Mucosa of rectum (tissue), 2 donors: ENCODE results near the gene PTPRG.

Experiments used
- H3K27ac ChIP-seq, 2 donors: one replicate each; pipeline ENCODE4 v1.7.0; 2013; ENCODE audit warnings: inconsistent platforms in 2 of 2, low read depth in 2 of 2, low read length in 2 of 2
- H3K27me3 ChIP-seq, 2 donors: one replicate each; pipeline ENCODE4 v1.7.0; 2013; ENCODE audit warnings: low read length in 2 of 2; ENCODE audit not compliant: control insufficient read depth in 2 of 2, insufficient read depth in 2 of 2
- H3K36me3 ChIP-seq, 2 donors: one replicate each; pipeline ENCODE4 v1.7.0; 2013; ENCODE audit warnings: low read length in 2 of 2; ENCODE audit not compliant: control insufficient read depth in 2 of 2, insufficient read depth in 2 of 2
- H3K4me1 ChIP-seq, 2 donors: one replicate each; pipeline ENCODE4 v1.7.0; 2013; ENCODE audit warnings: low read length in 2 of 2, mild to moderate bottlenecking in 1 of 2; ENCODE audit not compliant: control insufficient read depth in 2 of 2, insufficient read depth in 2 of 2
- H3K4me3 ChIP-seq, 2 donors: one replicate each; pipeline ENCODE4 v1.7.0; 2013; ENCODE audit warnings: low read length in 2 of 2
- H3K9ac ChIP-seq, 2 donors: one replicate each; pipeline ENCODE4 v1.7.0; 2013; ENCODE audit warnings: low read length in 2 of 2, low read depth in 1 of 2, mild to moderate bottlenecking in 1 of 2
- H3K9me3 ChIP-seq, 2 donors: one replicate each; pipeline ENCODE4 v1.7.0; 2013; ENCODE audit warnings: low read length in 2 of 2; ENCODE audit not compliant: control insufficient read depth in 2 of 2
- donor health status: healthy.
- donor health status: Normal muscosa, but diverticular disease.

The PTPRG gene

GRCh38 chr3:61679026-61679425, 117.7 kb downstream of the PTPRG start:
- Histone ChIP-seq H3K9ac (no peak overlapping the region), H3K9me3 (no peaks in the 10 kb centered on the region), H3K27ac (no peak overlapping the region), H3K4me1 (no peaks in the 10 kb centered on the region), H3K4me3 (no peak overlapping the region), H3K27me3 (no peaks in the 10 kb centered on the region), H3K36me3 (no peaks in the 10 kb centered on the region)

GRCh38 chr3:61680617-61681016, 119.2 kb downstream of the PTPRG start:
- no peak overlapping the region for H3K9ac ChIP-seq

GRCh38 chr3:61681636-61682035, 120.3 kb downstream of the PTPRG start:
- Histone ChIP-seq H3K36me3 (no peaks in the 10 kb centered on the region), H3K9me3 (no peaks in the 10 kb centered on the region), H3K27me3 (no peaks in the 10 kb centered on the region), H3K27ac (no peak overlapping the region), H3K4me1 (peaks cover 3 to 12% of the 10 kb centered on the region in 2 donors), H3K4me3 (no peak overlapping the region), H3K9ac (no peak overlapping the region)

More at GRCh38 chr3:61680617-61681016, 119.2 kb downstream of the PTPRG start:
- Histone ChIP-seq H3K4me1 (peaks cover 0 to 4% of the 10 kb centered on the region in 2 donors), H3K36me3 (no peaks in the 10 kb centered on the region), H3K4me3 (no peak overlapping the region), H3K9me3 (no peaks in the 10 kb centered on the region), H3K27me3 (no peaks in the 10 kb centered on the region), H3K27ac (no peak overlapping the region)

GRCh38 chr3:61682671-61683548, 121.5 kb downstream of the PTPRG start:
- Histone ChIP-seq H3K9me3 (no peaks in the 10 kb centered on the region), H3K4me1 (peaks cover 3 to 12% of the 10 kb centered on the region in 2 donors), H3K9ac (peak overlapping the region in 1 of 2 donors; percentile 28), H3K36me3 (no peaks in the 10 kb centered on the region), H3K27ac (peak overlapping the region in 1 of 2 donors; percentile 38), H3K27me3 (no peaks in the 10 kb centered on the region), H3K4me3 (no peak overlapping the region)

GRCh38 chr3:61683549-61684236, 122.3 kb downstream of the PTPRG start:
- Histone ChIP-seq H3K27me3 (no peaks in the 10 kb centered on the region), H3K9me3 (no peaks in the 10 kb centered on the region), H3K4me3 (no peak overlapping the region), H3K4me1 (peaks cover 3 to 12% of the 10 kb centered on the region in 2 donors), H3K27ac (peak overlapping the region in 1 of 2 donors; percentile 38), H3K36me3 (no peaks in the 10 kb centered on the region), H3K9ac (peak overlapping the region in 1 of 2 donors; percentile 28)

- Histone ChIP-seq H3K27ac (no peak overlapping the region), H3K4me3 (no peak overlapping the region), H3K9me3 (no peaks in the 10 kb centered on the region), H3K36me3 (no peaks in the 10 kb centered on the region), H3K4me1 (peaks cover 3 to 12% of the 10 kb centered on the region in 2 donors), H3K9ac (no peak overlapping the region), H3K27me3 (no peaks in the 10 kb centered on the region)
Measured at GRCh38 chr3:61684386-61684785, 123.0 kb downstream of the PTPRG start.

GRCh38 chr3:61685755-61686154, 124.4 kb downstream of the PTPRG start:
- Histone ChIP-seq H3K9me3 (no peaks in the 10 kb centered on the region), H3K4me3 (peak overlapping the region in 1 of 2 donors; percentile 45), H3K36me3 (no peaks in the 10 kb centered on the region), H3K27ac (no peak overlapping the region), H3K9ac (no peak overlapping the region), H3K4me1 (peaks cover 3 to 12% of the 10 kb centered on the region in 2 donors), H3K27me3 (no peaks in the 10 kb centered on the region)

- Histone ChIP-seq H3K9ac (no peak overlapping the region), H3K9me3 (no peaks in the 10 kb centered on the region), H3K4me3 (peak overlapping the region in 1 of 2 donors; percentile 45), H3K36me3 (no peaks in the 10 kb centered on the region), H3K4me1 (peaks cover 3 to 12% of the 10 kb centered on the region in 2 donors), H3K27me3 (no peaks in the 10 kb centered on the region), H3K27ac (no peak overlapping the region)
Measured at GRCh38 chr3:61686228-61686648, 124.9 kb downstream of the PTPRG start.

- no peak overlapping the region for H3K9ac ChIP-seq
- H3K9me3 ChIP-seq, result no peaks in the 10 kb centered on the region
- peaks cover 3 to 12% of the 10 kb centered on the region in 2 donors for H3K4me1 ChIP-seq
- no peaks in the 10 kb centered on the region for H3K36me3 ChIP-seq
- H3K4me3 ChIP-seq, result no peak overlapping the region
- H3K27me3 ChIP-seq, result no peaks in the 10 kb centered on the region
- H3K27ac ChIP-seq, result no peak overlapping the region
Measured at GRCh38 chr3:61687206-61687605, 125.8 kb downstream of the PTPRG start.

- H3K36me3 ChIP-seq, result no peaks in the 10 kb centered on the region
- no peak overlapping the region for H3K4me3 ChIP-seq
- no peaks in the 10 kb centered on the region for H3K9me3 ChIP-seq
- H3K4me1 ChIP-seq, result peaks cover 3 to 12% of the 10 kb centered on the region in 2 donors
- no peaks in the 10 kb centered on the region for H3K27me3 ChIP-seq
- no peak overlapping the region for H3K27ac ChIP-seq
- no peak overlapping the region for H3K9ac ChIP-seq
Measured at GRCh38 chr3:61687663-61688306, 126.4 kb downstream of the PTPRG start.
